Panc1 (cell line): ENCODE measurements around the gene NOL11. TPM values are rescaled to one million over a fixed set of nuclear protein-coding genes. Genes with fewer than 3 reads are reported as not detected.

Experiments used
- ATAC-seq: fragments of 200-7000 bp; cut with Tn5 transposase; 2 replicates; pipeline ENCODE4 v1.9.1; 2020; ENCODE audit warnings: mild to moderate bottlenecking, moderate library complexity
- BruUV-seq: library from RNA; stranded (reverse); fragments of 400-500 nt; replicated peaks from 2 replicates; lab custom pipeline; 2021; lab: Mats Ljungman, UMichigan
- CTCF ChIA-PET: fragments of 300-600 bp; sonication (Branson Sonifier 250); formaldehyde crosslinking; loops from one replicate; lab custom pipeline; 2022; ENCODE audit warnings: antibody characterized with exemption; lab: Charles Lee
- POLR2A ChIA-PET: fragments of 300-600 bp; sonication (Branson Sonifier 250); formaldehyde crosslinking; loops from one replicate; lab custom pipeline; 2022; ENCODE audit warnings: antibody characterized with exemption; lab: Charles Lee
- DNase-seq: peaks from one replicate; pipeline ENCODE4 v3.0.0-alpha.2; 2010; ENCODE audit warnings: low read depth, low spot score
- H3K27ac ChIP-seq: 2 replicates; pipeline ENCODE4 v1.5.1; 2011; ENCODE audit warnings: mild to moderate bottlenecking, low read length, inconsistent platforms
- H3K27me3 ChIP-seq: fragments of 200-500 bp; sonication (Bioruptor generic); 2 replicates; pipeline ENCODE4 v1.6.0; 2014; ENCODE audit warnings: low read length, inconsistent platforms; ENCODE audit not compliant: control insufficient read depth, insufficient read depth
- H3K36me3 ChIP-seq: fragments of 200-500 bp; sonication (Bioruptor generic); 2 replicates; pipeline ENCODE4 v1.5.1; 2014; ENCODE audit warnings: inconsistent platforms, mild to moderate bottlenecking, low read length, moderate library complexity; ENCODE audit not compliant: control insufficient read depth, insufficient read depth
- H3K4me1 ChIP-seq: 2 replicates; pipeline ENCODE4 v1.5.1; 2011; ENCODE audit warnings: inconsistent platforms, mild to moderate bottlenecking, low read length, moderate library complexity; ENCODE audit not compliant: control insufficient read depth, insufficient read depth
- H3K4me3 ChIP-seq, 2 experiments: 2 replicates each; pipeline ENCODE4 v1.5.1; 2011 to 2012; ENCODE audit warnings: low read depth in 2 of 2, low read length in 2 of 2, mild to moderate bottlenecking in 2 of 2, inconsistent platforms in 1 of 2, moderate library complexity in 1 of 2
- H3K9me3 ChIP-seq: fragments of 200-500 bp; sonication (Bioruptor generic); 2 replicates; pipeline ENCODE4 v1.5.1; 2014; ENCODE audit warnings: low read depth, mild to moderate bottlenecking, inconsistent platforms, low read length, moderate library complexity; ENCODE audit not compliant: control insufficient read depth, insufficient read depth
- CTCF ChIP-seq: fragments of 450-650 bp; IDR thresholded peaks from 2 replicates; pipeline ENCODE4 v1.5.1; 2017; ENCODE audit warnings: mild to moderate bottlenecking
- POLR2AphosphoS5 ChIP-seq: IDR thresholded peaks from 2 replicates; pipeline ENCODE4 v1.6.1; 2012; ENCODE audit warnings: mild to moderate bottlenecking, low read depth, low read length, moderate library complexity
- REST ChIP-seq, 2 experiments: IDR thresholded peaks; 2 replicates each; pipeline ENCODE4 v1.6.1; 2011 to 2012; ENCODE audit warnings: low read depth in 2 of 2, control low read depth in 1 of 2, low read length in 1 of 2, mild to moderate bottlenecking in 1 of 2, moderate library complexity in 1 of 2; ENCODE audit not compliant: insufficient read depth in 1 of 2
- SIN3A ChIP-seq: IDR thresholded peaks from 2 replicates; pipeline ENCODE4 v1.6.1; 2012; ENCODE audit warnings: low read depth, mild to moderate bottlenecking, low read length, moderate library complexity, borderline replicate concordance; ENCODE audit not compliant: insufficient read depth
- TCF7L2 ChIP-seq: IDR thresholded peaks from 2 replicates; pipeline ENCODE4 v1.6.1; 2011; ENCODE audit warnings: mild to moderate bottlenecking, low read depth, low read length, inconsistent platforms
- in situ Hi-C: cut with HindIII; loops from 2 replicates; pipeline ENCODE4 v1.10.0; 2016; ENCODE audit warnings: low sequenced_read_pairs, low pct_unique_long_range_greater_than_20kb
- intact Hi-C: fragments of 100-400 bp; cut with micrococcal nuclease; formaldehyde crosslinking; loops from one replicate; pipeline ENCODE4 v1.10.0; 2022; ENCODE audit not compliant: unreplicated experiment
- total RNA-seq: library from RNA; stranded (reverse); gene quantifications from one replicate; pipeline ENCODE4 v1.2.1, GENCODE V29; 2021; ENCODE audit not compliant: unreplicated experiment

The NOL11 gene
- total RNA-seq, 1 experiment from 2014 or later = 41.0 TPM

GRCh38 chr17:67672592-67673335 is 45.0 kb upstream of the NOL11 start:
- Histone ChIP-seq H3K9me3 (no peaks in the 10 kb centered on the region), H3K36me3 (no peaks in the 10 kb centered on the region), H3K27me3 (no peaks in the 10 kb centered on the region), H3K4me3 (no peak overlapping the region), H3K4me1 (no peaks in the 10 kb centered on the region), H3K27ac (no peak overlapping the region)
- ChIA-PET CTCF (no interaction called here), POLR2A (no interaction called here)
- ATAC-seq (no peak), DNase-seq (no peak)
- no TSS peak for BruUV-seq
- no peak for TF ChIP-seq REST (IDR thresholded peaks at IDR 0.05; ENCODE audit: insufficient read depth in 1 of 2, low read depth in 2 of 2, low read length in 1 of 2)
- TF ChIP-seq CTCF = no peak
- TF ChIP-seq SIN3A = no peak
- no peak for TF ChIP-seq POLR2AphosphoS5
- TF ChIP-seq TCF7L2 = no peak
- in situ Hi-C loops = no loop called here
- intact Hi-C loops = no loop called here

GRCh38 chr17:67675481-67675880 is 42.3 kb upstream of the NOL11 start:
- ATAC-seq (no peak), DNase-seq (no peak)
- CTCF ChIA-PET = no interaction called here
- H3K36me3 ChIP-seq = no peaks in the 10 kb centered on the region
- H3K9me3 ChIP-seq = no peaks in the 10 kb centered on the region
- POLR2A ChIA-PET = no interaction called here
- intact Hi-C loops (no loop called here), in situ Hi-C loops (no loop called here)
- no peak for TF ChIP-seq SIN3A
- TF ChIP-seq TCF7L2 = no peak
- TF ChIP-seq POLR2AphosphoS5 = no peak
- TF ChIP-seq CTCF = no peak
- no peak for TF ChIP-seq REST (IDR thresholded peaks at IDR 0.05; ENCODE audit: insufficient read depth in 1 of 2, low read depth in 2 of 2, low read length in 1 of 2)
- no TSS peak for BruUV-seq
- no peaks in the 10 kb centered on the region for H3K27me3 ChIP-seq
- no peak overlapping the region for H3K4me3 ChIP-seq
- no peaks in the 10 kb centered on the region for H3K4me1 ChIP-seq
- H3K27ac ChIP-seq = no peak overlapping the region
